WTC11 (cell line): ENCODE measurements around the gene CPNE6. TPM values are rescaled to one million over a fixed set of nuclear protein-coding genes. Genes with fewer than 3 reads are reported as not detected.

Experiments used
- ATAC-seq: fragments of 200-7000 bp; cut with Tn5 transposase; 2 replicates; pipeline ENCODE4 v1.10.0; 2021; ENCODE audit warnings: mild to moderate bottlenecking, moderate library complexity
- CTCF ChIA-PET: fragments of 300-600 bp; sonication (Branson Sonifier 250); formaldehyde crosslinking; loops from one replicate; lab custom pipeline; 2021; ENCODE audit warnings: antibody characterized with exemption; lab: Charles Lee
- POLR2A ChIA-PET: fragments of 350-600 bp; sonication (Branson Sonifier 250); formaldehyde crosslinking; loops from one replicate; lab custom pipeline; 2021; ENCODE audit warnings: antibody characterized with exemption; lab: Charles Lee
- DNase-seq: peaks from one replicate; pipeline ENCODE4 v3.0.0; 2021; ENCODE audit warnings: low spot score
- H3K27ac Mint-ChIP-seq: 2 replicates; pipeline ENCODE4 v1.8.0; 2021; ENCODE audit warnings: mixed read lengths
- H3K27me3 Mint-ChIP-seq: 2 replicates; pipeline ENCODE4 v1.8.0; 2021; ENCODE audit warnings: low read depth, mild to moderate bottlenecking, moderate library complexity, mixed read lengths
- H3K36me3 Mint-ChIP-seq: 2 replicates; pipeline ENCODE4 v1.8.0; 2021; ENCODE audit warnings: mixed read lengths
- H3K4me1 Mint-ChIP-seq: 2 replicates; pipeline ENCODE4 v1.8.0; 2022; ENCODE audit warnings: mixed read lengths
- H3K4me3 Mint-ChIP-seq: 2 replicates; pipeline ENCODE4 v1.8.0; 2021; ENCODE audit warnings: mild to moderate bottlenecking, moderate library complexity, mixed read lengths
- H3K9me3 Mint-ChIP-seq: 2 replicates; pipeline ENCODE4 v1.8.0; 2021; ENCODE audit warnings: mixed read lengths
- EMX1 ChIP-seq: fragments of 250-450 bp; sonication (Bioruptor Pico); IDR thresholded peaks from 2 replicates; pipeline ENCODE4 v1.8.0; 2021; ENCODE audit warnings: mild to moderate bottlenecking
- FOXJ3 ChIP-seq: sonication (generic); formaldehyde crosslinking; IDR thresholded peaks from 2 replicates; pipeline ENCODE4 v1.9.0; 2021; ENCODE audit warnings: missing genetic modification reagents, mild to moderate bottlenecking, borderline replicate concordance
- JAZF1 ChIP-seq: fragments of 250-450 bp; sonication (Bioruptor Pico); IDR thresholded peaks from 2 replicates; pipeline ENCODE4 v1.9.0; 2021; ENCODE audit warnings: moderate library complexity, mild to moderate bottlenecking, inconsistent platforms
- JUN ChIP-seq: sonication (generic); formaldehyde crosslinking; IDR thresholded peaks from 2 replicates; pipeline ENCODE4 v1.8.0; 2023; ENCODE audit warnings: mild to moderate bottlenecking, missing genetic modification reagents
- MXD4 ChIP-seq: fragments of 250-450 bp; sonication (Bioruptor Pico); IDR thresholded peaks from 2 replicates; pipeline ENCODE4 v1.8.0; 2021; ENCODE audit warnings: mild to moderate bottlenecking, moderate library complexity, borderline replicate concordance
- NFE2L1 ChIP-seq: sonication (generic); formaldehyde crosslinking; IDR thresholded peaks from 2 replicates; pipeline ENCODE4 v1.8.1; 2023; ENCODE audit warnings: missing genetic modification reagents
- NR2C2 ChIP-seq: sonication (generic); formaldehyde crosslinking; IDR thresholded peaks from 2 replicates; pipeline ENCODE4 v1.8.0; 2022; ENCODE audit warnings: mild to moderate bottlenecking, missing genetic modification reagents
- PRRX2 ChIP-seq: fragments of 250-450 bp; sonication (Bioruptor Pico); IDR thresholded peaks from 2 replicates; pipeline ENCODE4 v1.8.0; 2021; ENCODE audit warnings: mild to moderate bottlenecking
- SP1 ChIP-seq: sonication (generic); formaldehyde crosslinking; conservative IDR thresholded peaks from 2 replicates; pipeline ENCODE4 v1.8.1; 2022; ENCODE audit warnings: missing genetic modification reagents
- TEAD1 ChIP-seq: sonication (generic); formaldehyde crosslinking; IDR thresholded peaks from 2 replicates; pipeline ENCODE4 v1.8.0; 2022; ENCODE audit warnings: mild to moderate bottlenecking, missing genetic modification reagents
- ZNF138 ChIP-seq: sonication (generic); formaldehyde crosslinking; conservative IDR thresholded peaks from 2 replicates; pipeline ENCODE4 v1.8.1; 2022; ENCODE audit warnings: mild to moderate bottlenecking, moderate library complexity, missing genetic modification reagents
- ZNF396 ChIP-seq: fragments of 250-450 bp; sonication (Bioruptor Pico); IDR thresholded peaks from 2 replicates; pipeline ENCODE4 v1.8.0; 2021; ENCODE audit warnings: mild to moderate bottlenecking, moderate library complexity, borderline replicate concordance
- ZNF423 ChIP-seq: fragments of 250-450 bp; sonication (Bioruptor Pico); IDR thresholded peaks from 2 replicates; pipeline ENCODE4 v2.1.2; 2022; ENCODE audit warnings: mild to moderate bottlenecking, moderate library complexity
- ZNF671 ChIP-seq: fragments of 250-450 bp; sonication (Bioruptor Pico); IDR thresholded peaks from 2 replicates; pipeline ENCODE4 v1.8.0; 2021; ENCODE audit warnings: mild to moderate bottlenecking
- total RNA-seq: library from RNA; stranded (reverse); gene quantifications from 3 replicates; pipeline ENCODE4 v1.2.3, GENCODE V29; 2021
- TF ChIP-seq, protein P1 (sequence below): fragments of 250-450 bp; sonication (Bioruptor Pico); IDR thresholded peaks from 2 replicates; pipeline ENCODE4 v2.1.2; 2022; ENCODE audit warnings: mild to moderate bottlenecking, moderate library complexity
- TF ChIP-seq, protein P2 (sequence below): fragments of 250-450 bp; sonication (Bioruptor Pico); IDR thresholded peaks from 2 replicates; pipeline ENCODE4 v1.8.0; 2021; ENCODE audit warnings: mild to moderate bottlenecking
- TF ChIP-seq, protein P3 (sequence below): sonication (generic); formaldehyde crosslinking; IDR thresholded peaks from 2 replicates; pipeline ENCODE4 v1.8.1; 2023; ENCODE audit warnings: mild to moderate bottlenecking, moderate library complexity, missing genetic modification reagents
- TF ChIP-seq, protein P4 (sequence below): sonication (generic); formaldehyde crosslinking; IDR thresholded peaks from 2 replicates; pipeline ENCODE4 v1.8.0; 2022; ENCODE audit warnings: mild to moderate bottlenecking, missing genetic modification reagents
- TF ChIP-seq, protein P5 (sequence below): sonication (generic); formaldehyde crosslinking; conservative IDR thresholded peaks from 2 replicates; pipeline ENCODE4 v1.8.1; 2022; ENCODE audit warnings: mild to moderate bottlenecking, missing genetic modification reagents
- TF ChIP-seq, protein P6 (sequence below): sonication (generic); formaldehyde crosslinking; IDR thresholded peaks from 2 replicates; pipeline ENCODE4 v1.8.1; 2022; ENCODE audit warnings: low read depth, mild to moderate bottlenecking, moderate library complexity, missing genetic modification reagents, borderline replicate concordance
- TF ChIP-seq, protein P7 (sequence below): sonication (generic); formaldehyde crosslinking; IDR thresholded peaks from 2 replicates; pipeline ENCODE4 v1.8.1; 2022; ENCODE audit warnings: mild to moderate bottlenecking, missing genetic modification reagents, moderate library complexity, borderline replicate concordance

Gene CPNE6
- total RNA-seq, 1 experiment from 2014 or later = not detected

DNA sequence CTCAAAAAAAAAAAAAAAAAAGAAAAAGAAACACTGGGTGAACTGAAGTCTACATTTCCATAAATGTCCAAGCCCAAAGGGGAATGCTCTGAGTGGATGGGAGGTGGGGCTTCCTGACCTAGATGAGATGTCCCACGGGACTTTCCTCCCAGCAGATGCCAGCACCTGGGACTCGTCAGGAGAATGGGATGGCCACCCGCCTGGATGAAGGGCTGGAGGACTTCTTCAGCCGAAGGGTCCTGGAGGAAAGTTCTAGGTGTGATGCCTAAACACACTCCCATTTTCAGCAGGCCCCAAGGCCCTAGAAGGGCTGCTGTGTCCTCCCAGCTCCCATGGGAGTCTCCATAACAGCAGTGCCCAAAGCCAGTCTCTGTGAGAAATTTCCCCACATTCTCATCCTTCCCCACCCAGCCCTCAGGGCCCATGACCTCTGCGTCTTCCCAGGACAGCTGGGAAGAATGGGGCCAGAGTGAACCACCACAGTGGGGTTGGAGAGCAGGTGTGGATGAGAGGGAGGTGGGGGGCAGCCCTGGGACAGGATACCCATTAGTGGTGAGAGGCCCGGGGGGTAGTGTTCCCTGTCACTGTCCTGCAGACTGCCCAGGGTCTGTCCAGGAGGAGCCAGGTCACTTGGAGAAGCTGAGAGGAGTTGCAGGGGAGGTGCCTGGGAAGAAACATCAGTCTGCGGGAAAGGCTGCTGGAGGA is 7.1 kb upstream of the CPNE6 start:
- Mint-ChIP-seq H3K36me3 (no peaks in the 10 kb centered on the region), H3K4me3 (no peak overlapping the region), H3K27ac (no peak overlapping the region), H3K9me3 (no peaks in the 10 kb centered on the region), H3K4me1 (no peaks in the 10 kb centered on the region), H3K27me3 (no peaks in the 10 kb centered on the region)
- DNase-seq = no peak
- TF ChIP-seq, protein P1, sequence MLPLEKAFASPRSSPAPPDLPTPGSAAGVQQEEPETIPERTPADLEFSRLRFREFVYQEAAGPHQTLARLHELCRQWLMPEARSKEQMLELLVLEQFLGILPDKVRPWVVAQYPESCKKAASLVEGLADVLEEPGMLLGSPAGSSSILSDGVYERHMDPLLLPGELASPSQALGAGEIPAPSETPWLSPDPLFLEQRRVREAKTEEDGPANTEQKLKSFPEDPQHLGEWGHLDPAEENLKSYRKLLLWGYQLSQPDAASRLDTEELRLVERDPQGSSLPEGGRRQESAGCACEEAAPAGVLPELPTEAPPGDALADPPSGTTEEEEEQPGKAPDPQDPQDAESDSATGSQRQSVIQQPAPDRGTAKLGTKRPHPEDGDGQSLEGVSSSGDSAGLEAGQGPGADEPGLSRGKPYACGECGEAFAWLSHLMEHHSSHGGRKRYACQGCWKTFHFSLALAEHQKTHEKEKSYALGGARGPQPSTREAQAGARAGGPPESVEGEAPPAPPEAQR (CRISPR knock-in tag) = no peak
- no peak for TF ChIP-seq FOXJ3
- no peak for TF ChIP-seq JAZF1 (CRISPR knock-in tag)
- CTCF ChIA-PET = interaction anchor here (0.5 to 6.0 kb wide), 5 partner anchors 25 to 97 kb away, joined by 3 to 27 read pairs (median 3); partner anchors contain the start of genes IRF9 and PCK2
- POLR2A ChIA-PET = no interaction called here
- no peak for ATAC-seq

DNA sequence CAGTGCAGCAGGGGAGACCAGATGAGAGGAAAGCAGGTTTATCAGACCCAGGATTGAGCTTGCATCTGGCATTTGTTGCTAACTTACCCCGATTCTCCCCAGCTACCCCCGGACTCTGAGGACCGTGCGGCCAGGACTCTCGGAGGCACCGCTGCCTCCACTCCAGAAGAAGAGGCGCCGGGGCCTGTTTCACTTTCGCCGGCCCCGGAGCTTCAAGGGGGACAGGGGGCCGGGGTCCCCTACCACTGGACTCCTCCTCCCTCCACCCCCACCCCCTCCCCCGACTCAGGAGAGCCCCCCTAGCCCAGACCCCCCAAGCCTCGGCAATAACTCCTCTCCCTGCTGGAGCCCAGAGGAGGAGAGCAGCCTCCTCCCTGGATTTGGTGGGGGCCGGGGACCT is 6.5 kb upstream of the CPNE6 start:
- H3K36me3 Mint-ChIP-seq = no peaks in the 10 kb centered on the region
- TF ChIP-seq TEAD1 (CRISPR knock-in tag) = no peak
- TF ChIP-seq, all 79 proteins: peak for 0
- ChIA-PET POLR2A (interaction anchor here (0.6 kb wide), 1 partner anchor 24 kb away, joined by 4 read pairs; no protein-coding TSS in a partner anchor), CTCF (interaction anchor here (0.9 to 6.0 kb wide), 3 partner anchors 30 to 96 kb away, joined by 3 to 27 read pairs (median 3); partner anchors contain the start of genes IRF9 and PCK2)
- Mint-ChIP-seq H3K4me3 (no peak overlapping the region), H3K27ac (no peak overlapping the region), H3K9me3 (no peaks in the 10 kb centered on the region), H3K27me3 (no peaks in the 10 kb centered on the region), H3K4me1 (no peaks in the 10 kb centered on the region)
- no peak for ATAC-seq
- no peak for DNase-seq

DNA sequence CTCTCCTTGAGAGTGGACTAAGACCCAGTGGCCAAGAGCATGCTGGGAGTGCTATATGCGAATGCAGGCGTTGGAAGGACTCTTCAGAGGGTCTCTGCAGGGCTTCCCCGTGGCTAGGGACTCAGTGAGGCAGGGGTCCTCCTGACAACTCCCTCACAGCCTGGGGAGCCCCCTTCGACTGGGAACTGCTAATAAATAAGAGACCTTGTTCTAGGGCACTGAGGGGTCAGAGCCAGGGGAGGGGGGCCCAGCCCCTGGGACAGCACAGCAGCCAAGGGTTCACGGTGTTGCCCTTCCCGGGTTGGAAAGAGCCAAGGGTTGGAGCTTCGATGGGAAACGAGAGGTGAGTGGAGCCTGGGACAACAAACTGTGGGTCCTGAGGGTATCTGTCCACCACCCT is 6.0 kb upstream of the CPNE6 start:
- H3K27ac Mint-ChIP-seq = no peak overlapping the region
- no peaks in the 10 kb centered on the region for H3K36me3 Mint-ChIP-seq
- ATAC-seq = no peak
- no peaks in the 10 kb centered on the region for H3K4me1 Mint-ChIP-seq
- TF ChIP-seq NFE2L1 (CRISPR knock-in tag) = no peak
- TF ChIP-seq, protein P2, sequence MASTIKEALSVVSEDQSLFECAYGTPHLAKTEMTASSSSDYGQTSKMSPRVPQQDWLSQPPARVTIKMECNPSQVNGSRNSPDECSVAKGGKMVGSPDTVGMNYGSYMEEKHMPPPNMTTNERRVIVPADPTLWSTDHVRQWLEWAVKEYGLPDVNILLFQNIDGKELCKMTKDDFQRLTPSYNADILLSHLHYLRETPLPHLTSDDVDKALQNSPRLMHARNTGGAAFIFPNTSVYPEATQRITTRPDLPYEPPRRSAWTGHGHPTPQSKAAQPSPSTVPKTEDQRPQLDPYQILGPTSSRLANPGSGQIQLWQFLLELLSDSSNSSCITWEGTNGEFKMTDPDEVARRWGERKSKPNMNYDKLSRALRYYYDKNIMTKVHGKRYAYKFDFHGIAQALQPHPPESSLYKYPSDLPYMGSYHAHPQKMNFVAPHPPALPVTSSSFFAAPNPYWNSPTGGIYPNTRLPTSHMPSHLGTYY (CRISPR knock-in tag) = no peak
- no peak for TF ChIP-seq NR2C2 (CRISPR knock-in tag)
- TF ChIP-seq, protein P3, sequence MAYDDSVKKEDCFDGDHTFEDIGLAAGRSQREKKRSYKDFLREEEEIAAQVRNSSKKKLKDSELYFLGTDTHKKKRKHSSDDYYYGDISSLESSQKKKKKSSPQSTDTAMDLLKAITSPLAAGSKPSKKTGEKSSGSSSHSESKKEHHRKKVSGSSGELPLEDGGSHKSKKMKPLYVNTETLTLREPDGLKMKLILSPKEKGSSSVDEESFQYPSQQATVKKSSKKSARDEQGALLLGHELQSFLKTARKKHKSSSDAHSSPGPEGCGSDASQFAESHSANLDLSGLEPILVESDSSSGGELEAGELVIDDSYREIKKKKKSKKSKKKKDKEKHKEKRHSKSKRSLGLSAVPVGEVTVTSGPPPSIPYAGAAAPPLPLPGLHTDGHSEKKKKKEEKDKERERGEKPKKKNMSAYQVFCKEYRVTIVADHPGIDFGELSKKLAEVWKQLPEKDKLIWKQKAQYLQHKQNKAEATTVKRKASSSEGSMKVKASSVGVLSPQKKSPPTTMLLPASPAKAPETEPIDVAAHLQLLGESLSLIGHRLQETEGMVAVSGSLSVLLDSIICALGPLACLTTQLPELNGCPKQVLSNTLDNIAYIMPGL (CRISPR knock-in tag) = no peak
- TF ChIP-seq, protein P4, sequence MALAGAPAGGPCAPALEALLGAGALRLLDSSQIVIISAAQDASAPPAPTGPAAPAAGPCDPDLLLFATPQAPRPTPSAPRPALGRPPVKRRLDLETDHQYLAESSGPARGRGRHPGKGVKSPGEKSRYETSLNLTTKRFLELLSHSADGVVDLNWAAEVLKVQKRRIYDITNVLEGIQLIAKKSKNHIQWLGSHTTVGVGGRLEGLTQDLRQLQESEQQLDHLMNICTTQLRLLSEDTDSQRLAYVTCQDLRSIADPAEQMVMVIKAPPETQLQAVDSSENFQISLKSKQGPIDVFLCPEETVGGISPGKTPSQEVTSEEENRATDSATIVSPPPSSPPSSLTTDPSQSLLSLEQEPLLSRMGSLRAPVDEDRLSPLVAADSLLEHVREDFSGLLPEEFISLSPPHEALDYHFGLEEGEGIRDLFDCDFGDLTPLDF (CRISPR knock-in tag) = no peak
- no peak for TF ChIP-seq EMX1 (CRISPR knock-in tag)
- TF ChIP-seq MXD4 (CRISPR knock-in tag) = no peak
- TF ChIP-seq ZNF671 (CRISPR knock-in tag) = no peak
- no peak for TF ChIP-seq JUN (CRISPR knock-in tag)
- TF ChIP-seq, protein P1 (CRISPR knock-in tag) = no peak
- no peak for TF ChIP-seq PRRX2 (CRISPR knock-in tag)
- no peak for TF ChIP-seq ZNF138 (CRISPR knock-in tag)
- TF ChIP-seq TEAD1 (CRISPR knock-in tag) = no peak
- TF ChIP-seq ZNF423 (CRISPR knock-in tag) = no peak
- TF ChIP-seq, protein P5, sequence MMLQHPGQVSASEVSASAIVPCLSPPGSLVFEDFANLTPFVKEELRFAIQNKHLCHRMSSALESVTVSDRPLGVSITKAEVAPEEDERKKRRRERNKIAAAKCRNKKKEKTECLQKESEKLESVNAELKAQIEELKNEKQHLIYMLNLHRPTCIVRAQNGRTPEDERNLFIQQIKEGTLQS = no peak
- no peak for TF ChIP-seq SP1 (CRISPR knock-in tag)
- TF ChIP-seq, protein P6, sequence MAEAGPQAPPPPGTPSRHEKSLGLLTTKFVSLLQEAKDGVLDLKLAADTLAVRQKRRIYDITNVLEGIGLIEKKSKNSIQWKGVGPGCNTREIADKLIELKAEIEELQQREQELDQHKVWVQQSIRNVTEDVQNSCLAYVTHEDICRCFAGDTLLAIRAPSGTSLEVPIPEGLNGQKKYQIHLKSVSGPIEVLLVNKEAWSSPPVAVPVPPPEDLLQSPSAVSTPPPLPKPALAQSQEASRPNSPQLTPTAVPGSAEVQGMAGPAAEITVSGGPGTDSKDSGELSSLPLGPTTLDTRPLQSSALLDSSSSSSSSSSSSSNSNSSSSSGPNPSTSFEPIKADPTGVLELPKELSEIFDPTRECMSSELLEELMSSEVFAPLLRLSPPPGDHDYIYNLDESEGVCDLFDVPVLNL (CRISPR knock-in tag) = no peak
- TF ChIP-seq, protein P7, sequence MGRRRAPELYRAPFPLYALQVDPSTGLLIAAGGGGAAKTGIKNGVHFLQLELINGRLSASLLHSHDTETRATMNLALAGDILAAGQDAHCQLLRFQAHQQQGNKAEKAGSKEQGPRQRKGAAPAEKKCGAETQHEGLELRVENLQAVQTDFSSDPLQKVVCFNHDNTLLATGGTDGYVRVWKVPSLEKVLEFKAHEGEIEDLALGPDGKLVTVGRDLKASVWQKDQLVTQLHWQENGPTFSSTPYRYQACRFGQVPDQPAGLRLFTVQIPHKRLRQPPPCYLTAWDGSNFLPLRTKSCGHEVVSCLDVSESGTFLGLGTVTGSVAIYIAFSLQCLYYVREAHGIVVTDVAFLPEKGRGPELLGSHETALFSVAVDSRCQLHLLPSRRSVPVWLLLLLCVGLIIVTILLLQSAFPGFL (CRISPR knock-in tag) = no peak
- no peak for TF ChIP-seq ZNF396 (CRISPR knock-in tag)
- TF ChIP-seq, all 79 proteins: peak for 0
- DNase-seq = no peak
- ChIA-PET POLR2A (interaction anchor here (0.6 to 1.9 kb wide), 2 partner anchors 23 to 28 kb away, joined by 4 to 6 read pairs; partner anchors contain the start of gene PCK2), CTCF (interaction anchor here (0.7 to 6.0 kb wide), 4 partner anchors 15 to 96 kb away, joined by 3 to 27 read pairs (median 4); partner anchors contain the start of genes IRF9 and PCK2)
- Mint-ChIP-seq H3K27me3 (no peaks in the 10 kb centered on the region), H3K4me3 (no peak overlapping the region), H3K9me3 (no peaks in the 10 kb centered on the region)
